SK-N-SH (cell line): ENCODE data around the gene GMFB. TPM values are rescaled to one million over a fixed set of nuclear protein-coding genes. Genes with fewer than 3 reads are reported as not detected.
"Not testable (repeated sequence)": the region's sequence is repeated elsewhere in the genome, so short reads cannot be mapped to it uniquely, and the experiment has no call there.

Source experiments
- CTCF ChIA-PET: fragments of 300-600, 350-600 bp; formaldehyde crosslinking; extraction: SDS; loops from one replicate; lab custom pipeline; 2021; lab: Yijun Ruan, JAX
- POLR2A ChIA-PET: fragments of 350-600 bp; sonication (Branson Sonifier 250); formaldehyde crosslinking; extraction: SDS; loops from one replicate; lab custom pipeline; 2020; ENCODE audit warnings: antibody characterized with exemption, inconsistent platforms; lab: Yijun Ruan, JAX
- DNase-seq: peaks from one replicate; pipeline ENCODE4 v3.0.0; 2012
- H2AFZ ChIP-seq: fragments of 200-600 bp; sonication (generic); 2 replicates; pipeline ENCODE4 v1.8.1; 2016; ENCODE audit warnings: antibody characterized with exemption, mild to moderate bottlenecking, low read depth
- H3F3A ChIP-seq: fragments of 200-600 bp; sonication (generic); replicated peaks from 2 replicates; pipeline ENCODE3; 2016; ENCODE audit warnings: antibody characterized with exemption, mild to moderate bottlenecking; ENCODE audit not compliant: insufficient read depth
- H3K27ac ChIP-seq, 2 experiments: fragments of 200-500 bp in 1 of 2; fragments of 200-600 bp in 1 of 2; sonication (Bioruptor generic) in 1 of 2; sonication (generic), shearing (Covaris generic) in 1 of 2; 2 replicates each; pipeline versions ENCODE4 v1.5.1 to v1.6.1; 2014 to 2016; ENCODE audit warnings: low read depth in 2 of 2, inconsistent platforms in 1 of 2, low read length in 1 of 2, mild to moderate bottlenecking in 1 of 2, mixed read lengths in 1 of 2
- H3K27me3 ChIP-seq: fragments of 200-600 bp; sonication (generic), shearing (Covaris generic); 2 replicates; pipeline ENCODE4 v1.6.1; 2016; ENCODE audit warnings: mixed run types; ENCODE audit not compliant: insufficient read depth
- H3K36me3 ChIP-seq, 2 experiments: fragments of 200-500 bp in 1 of 2; fragments of 200-600 bp in 1 of 2; sonication (Bioruptor generic) in 1 of 2; sonication (generic) in 1 of 2; replicated peaks in 1 of 2; 2 replicates each; pipeline versions ENCODE3 to v1.5.1; 2014 to 2016; ENCODE audit warnings: low read length in 1 of 2, mild to moderate bottlenecking in 1 of 2; ENCODE audit not compliant: insufficient read depth in 2 of 2, control insufficient read depth in 1 of 2
- H3K4me1 ChIP-seq, 2 experiments: fragments of 200-500 bp in 1 of 2; fragments of 200-600 bp in 1 of 2; sonication (Bioruptor generic) in 1 of 2; sonication (generic), shearing (Covaris generic) in 1 of 2; 2 replicates each; pipeline versions ENCODE4 v1.5.1 to v1.6.1; 2014 to 2016; ENCODE audit warnings: low read depth in 1 of 2, low read length in 1 of 2, mixed run types in 1 of 2; ENCODE audit not compliant: insufficient read depth in 2 of 2, control insufficient read depth in 1 of 2
- H3K4me2 ChIP-seq: fragments of 200-600 bp; sonication (generic), shearing (Covaris generic); 2 replicates; pipeline ENCODE4 v1.6.1; 2017; ENCODE audit warnings: mixed run types
- H3K4me3 ChIP-seq, 2 experiments: fragments of 200-500 bp in 1 of 2; fragments of 200-600 bp in 1 of 2; sonication (Bioruptor generic) in 1 of 2; sonication (generic), shearing (Covaris generic) in 1 of 2; 2 replicates each; pipeline versions ENCODE4 v1.5.1 to v1.8.1; 2014 to 2016; ENCODE audit warnings: low read depth in 2 of 2, inconsistent platforms in 1 of 2, low read length in 1 of 2, mild to moderate bottlenecking in 1 of 2, mixed read lengths in 1 of 2, moderate library complexity in 1 of 2
- H3K79me2 ChIP-seq: fragments of 200-600 bp; sonication (generic); 2 replicates; pipeline ENCODE4 v1.8.1; 2017; ENCODE audit warnings: mild to moderate bottlenecking; ENCODE audit not compliant: insufficient read depth
- H3K9ac ChIP-seq: fragments of 200-600 bp; sonication (generic); 2 replicates; pipeline ENCODE4 v1.6.1; 2017; ENCODE audit warnings: mixed run types
- H3K9me2 ChIP-seq: fragments of 200-600 bp; sonication (generic); 2 replicates; pipeline ENCODE4 v1.6.1; 2017; ENCODE audit warnings: mixed run types
- H3K9me3 ChIP-seq: fragments of 200-600 bp; sonication (generic); 2 replicates; pipeline ENCODE4 v1.6.1; 2017; ENCODE audit warnings: mixed run types, mild to moderate bottlenecking, moderate library complexity
- H4K20me1 ChIP-seq: fragments of 200-600 bp; sonication (generic); 2 replicates; pipeline ENCODE4 v1.6.1; 2017; ENCODE audit warnings: mild to moderate bottlenecking, mixed run types; ENCODE audit not compliant: insufficient read depth
- CHD2 ChIP-seq: fragments of 150-350 bp; IDR thresholded peaks from 2 replicates; pipeline ENCODE4 v1.6.1; 2018; ENCODE audit warnings: low read length; ENCODE audit not compliant: partially characterized antibody
- CTCF ChIP-seq: fragments of 200-600 bp; sonication (generic); IDR thresholded peaks from 2 replicates; pipeline ENCODE4 v1.6.1; 2017; ENCODE audit warnings: antibody characterized with exemption, mild to moderate bottlenecking, moderate library complexity
- EP300 ChIP-seq, 2 experiments: IDR thresholded peaks; 2 replicates each; pipeline versions ENCODE4 v1.4.0 to v1.6.1; 2012; ENCODE audit warnings: borderline replicate concordance in 1 of 2, low read depth in 1 of 2, low read length in 1 of 2
- EZH2phosphoT487 ChIP-seq: fragments of 200-600 bp; sonication (generic); IDR thresholded peaks from 2 replicates; pipeline ENCODE4 v1.6.1; 2017; ENCODE audit warnings: low read depth, mixed run types, mild to moderate bottlenecking, antibody characterized with exemption, moderate library complexity, borderline replicate concordance
- FOSL2 ChIP-seq: IDR thresholded peaks from 2 replicates; pipeline ENCODE4 v1.4.0; 2012; ENCODE audit warnings: low read depth, mild to moderate bottlenecking, moderate library complexity, borderline replicate concordance
- FOXM1 ChIP-seq: IDR thresholded peaks from 2 replicates; pipeline ENCODE4 v1.4.0; 2012; ENCODE audit warnings: low read depth, mild to moderate bottlenecking
- MAX ChIP-seq: IDR thresholded peaks from 2 replicates; pipeline ENCODE4 v1.4.0; 2012; ENCODE audit warnings: low read depth
- RCOR1 ChIP-seq: fragments of 150-350 bp; IDR thresholded peaks from 2 replicates; pipeline ENCODE4 v1.6.1; 2017; ENCODE audit warnings: antibody characterized with exemption, low read length
- SIN3A ChIP-seq: IDR thresholded peaks from 2 replicates; pipeline ENCODE4 v1.6.1; 2012; ENCODE audit warnings: low read depth, mild to moderate bottlenecking, low read length, moderate library complexity, borderline replicate concordance
- TCF12 ChIP-seq: IDR thresholded peaks from 2 replicates; pipeline ENCODE4 v1.4.0; 2012
- TEAD4 ChIP-seq: IDR thresholded peaks from 2 replicates; pipeline ENCODE4 v1.4.0; 2012; ENCODE audit warnings: mild to moderate bottlenecking, borderline replicate concordance; ENCODE audit not compliant: insufficient read depth
- USF1 ChIP-seq: IDR thresholded peaks from 2 replicates; pipeline ENCODE4 v1.4.0; 2012; ENCODE audit warnings: low read depth, borderline replicate concordance
- USF2 ChIP-seq: fragments of 150-350 bp; IDR thresholded peaks from 2 replicates; pipeline ENCODE4 v1.6.1; 2017; ENCODE audit warnings: antibody characterized with exemption, low read length, low read depth, borderline replicate concordance
- YY1 ChIP-seq: IDR thresholded peaks from 2 replicates; pipeline ENCODE4 v1.4.0; 2012; ENCODE audit warnings: low read depth, mild to moderate bottlenecking
- ZBTB33 ChIP-seq: IDR thresholded peaks from 2 replicates; pipeline ENCODE4 v1.4.0; 2012; ENCODE audit warnings: low read depth, borderline replicate concordance
- WGBS: methylation state at CpG from one replicate; pipeline ENCODE4 v1.1.6; 2017; ENCODE audit warnings: low lambda C conversion rate; 5-methylcytosine and 5-hydroxymethylcytosine counted together
- polyA plus RNA-seq, 3 experiments: library from polyadenylated mRNA; depleted of rRNA; stranded (reverse); fragments of >200 nt; gene quantifications; 2 replicates each; pipeline ENCODE4 v1.2.3, GENCODE V29; 2012

Gene GMFB
- polyA plus RNA-seq, 1 of the 3 experiments (the other 2 are of a cell fraction) = 9.4 TPM

GRCh38 chr14:54444681-54445080, 44.1 kb downstream of the GMFB start:
- Histone ChIP-seq H2AFZ (no peak overlapping the region), H4K20me1 (peaks cover 3% of the 10 kb centered on the region; the same call in 1 of the 2 replicates), H3K27me3 (no peaks in the 10 kb centered on the region), H3K4me1 (peaks cover 0 to 13% of the 10 kb centered on the region in 2 experiments; a peak in 2 of 4 replicates), H3K9me3 (no peaks in the 10 kb centered on the region), H3K79me2 (peaks cover 12% of the 10 kb centered on the region), H3K9me2 (no peaks in the 10 kb centered on the region), H3K27ac (peak overlapping the region in 1 of 2 experiments; percentile 29; a peak in 2 of 4 replicates), H3K9ac (no peak overlapping the region), H3F3A (peaks cover 7% of the 10 kb centered on the region), H3K4me3 (no peak overlapping the region), H3K36me3 (no peaks in the 10 kb centered on the region), H3K4me2 (no peak overlapping the region)
- WGBS = 52% methylated on average over 7 of the region's 7 CpGs
- ChIA-PET CTCF (no interaction called here), POLR2A (no interaction called here)
- TF ChIP-seq CTCF (no peak), RCOR1 (no peak)
- no peak for DNase-seq

GRCh38 chr14:54443981-54444380, 44.8 kb downstream of the GMFB start:
- POLR2A ChIA-PET = interaction anchor here (0.5 kb wide), 1 partner anchor 12 kb away, joined by 5 read pairs; no protein-coding TSS in a partner anchor
- no peak overlapping the region for H3K9ac ChIP-seq
- H3K4me3 ChIP-seq = no peak overlapping the region
- no peaks in the 10 kb centered on the region for H3K9me2 ChIP-seq
- H3F3A ChIP-seq = peaks cover 7% of the 10 kb centered on the region
- peaks cover 5% of the 10 kb centered on the region; the same call in 1 of the 2 replicates for H4K20me1 ChIP-seq
- H3K4me2 ChIP-seq = no peak overlapping the region
- H3K27me3 ChIP-seq = no peaks in the 10 kb centered on the region
- H3K27ac ChIP-seq = no peak overlapping the region
- no peak for DNase-seq
- 94% methylated on average over 18 of the region's 18 CpGs for WGBS
- H2AFZ ChIP-seq = no peak overlapping the region
- CTCF ChIA-PET = no interaction called here
- peaks cover 0 to 15% of the 10 kb centered on the region in 2 experiments; a peak in 2 of 4 replicates for H3K4me1 ChIP-seq
- H3K79me2 ChIP-seq = peaks cover 19% of the 10 kb centered on the region
- no peaks in the 10 kb centered on the region for H3K9me3 ChIP-seq
- TF ChIP-seq EP300 (IDR thresholded peaks at IDR 0.05; ENCODE audit: borderline replicate concordance in 1 of 2, low read depth in 1 of 2, low read length in 1 of 2) (no peak), MAX (no peak), FOXM1 (no peak), USF1 (no peak), EZH2phosphoT487 (no peak), FOSL2 (no peak), SIN3A (no peak), USF2 (no peak), CHD2 (no peak), ZBTB33 (no peak), YY1 (no peak), TCF12 (no peak), TEAD4 (no peak)
- peaks cover 0 to 2% of the 10 kb centered on the region in 2 experiments for H3K36me3 ChIP-seq

- POLR2A ChIA-PET, H2AFZ ChIP-seq, H3K9me3 ChIP-seq, H3K9me2 ChIP-seq, H3K9ac ChIP-seq, H3K36me3 ChIP-seq, H3K27ac ChIP-seq, H3K27me3 ChIP-seq, H3K4me3 ChIP-seq, H3F3A ChIP-seq, H4K20me1 ChIP-seq, H3K4me2 ChIP-seq, DNase-seq: not testable (repeated sequence)
- CTCF ChIA-PET = interaction anchor here (2.5 kb wide), 1 partner anchor 18 kb away, joined by 8 read pairs; no protein-coding TSS in a partner anchor
- 100% methylated on average over 5 of the region's 23 CpGs for WGBS
- Histone ChIP-seq H3K79me2 (peaks cover 29% of the 10 kb centered on the region), H3K4me1 (peaks cover 0 to 19% of the 10 kb centered on the region in 2 experiments; a peak in 2 of 4 replicates)
Measured at GRCh38 chr14:54442961-54443360, 45.8 kb downstream of the GMFB start.
